Cardiac fibroblast (primary cell): ENCODE data around the gene TAB3.
A peak's percentile ranks its signal among the peaks of the same experiment; 100 is the strongest.

Experiments
- DNase-seq, 2 donors: peaks; one replicate each; pipeline versions ENCODE4 v3.0.0 to v3.0.0-alpha.2; 2010; ENCODE audit warnings: low read depth in 2 of 2
- H3K4me3 ChIP-seq, 2 donors: replicated peaks in 1 of 2; 1 replicate in 1 of 2; 2 replicates in 1 of 2; pipeline ENCODE4 v1.5.1; 2011; ENCODE audit warnings: low read depth in 2 of 2, low read length in 2 of 2, mild to moderate bottlenecking in 2 of 2, moderate library complexity in 1 of 2
- CTCF ChIP-seq: IDR thresholded peaks from one replicate; pipeline ENCODE4 v1.5.1; 2011; ENCODE audit warnings: low read depth, mild to moderate bottlenecking, low read length, inconsistent platforms

Gene TAB3

GRCh38 chrX:30920271-30920670 is 31.2 kb upstream of the TAB3 start:
- no peak for TF ChIP-seq CTCF
- DNase-seq, result no peak
- no peak overlapping the region for H3K4me3 ChIP-seq

GRCh38 chrX:30918480-30918879 is 29.4 kb upstream of the TAB3 start:
- no peak for TF ChIP-seq CTCF

GRCh38 chrX:30913492-30913891 is 24.4 kb upstream of the TAB3 start:
- no peak overlapping the region for H3K4me3 ChIP-seq
- DNase-seq, result no peak
- TF ChIP-seq CTCF, result no peak

More at GRCh38 chrX:30918480-30918879, 29.4 kb upstream of the TAB3 start:
- no peak overlapping the region for H3K4me3 ChIP-seq
- no peak for DNase-seq

GRCh38 chrX:30910124-30910860 is 21.2 kb upstream of the TAB3 start:
- TF ChIP-seq CTCF, result no peak
- no peak overlapping the region for H3K4me3 ChIP-seq
- peak; percentile 5 to 27 for DNase-seq

- no peak overlapping the region for H3K4me3 ChIP-seq
- TF ChIP-seq CTCF, result no peak
- peak; percentile 5 to 62 for DNase-seq
These were observed 17.7 kb upstream of the TAB3 start for GRCh38 chrX:30906726-30907125.

- DNase-seq, result no peak
- TF ChIP-seq CTCF, result no peak
- H3K4me3 ChIP-seq, result no peak overlapping the region
These were observed 16.3 kb upstream of the TAB3 start for GRCh38 chrX:30905321-30905720.

GRCh38 chrX:30904632-30905031 is 15.6 kb upstream of the TAB3 start:
- no peak overlapping the region for H3K4me3 ChIP-seq
- DNase-seq, result no peak
- no peak for TF ChIP-seq CTCF
